AG04450 (cell line): ENCODE results near the gene TNRC18. TPM values are rescaled to one million over a fixed set of nuclear protein-coding genes. Genes with fewer than 3 reads are reported as not detected.

Experiments
- CTCF ChIA-PET: fragments of 300-600, 350-600 bp; formaldehyde crosslinking; extraction: SDS; loops from one replicate; lab custom pipeline; 2022; ENCODE audit warnings: antibody characterized with exemption, inconsistent platforms; lab: Charles Lee
- POLR2A ChIA-PET: fragments of 350-600 bp; formaldehyde crosslinking; extraction: SDS; loops from one replicate; lab custom pipeline; 2021; ENCODE audit warnings: antibody characterized with exemption, inconsistent platforms; lab: Yijun Ruan, JAX
- DNase-seq: peaks from one replicate; pipeline ENCODE4 v3.0.0-alpha.2; 2011; ENCODE audit warnings: low read depth, low spot score
- H3K27ac ChIP-seq: one replicate; pipeline ENCODE4 v1.5.1; 2012; ENCODE audit warnings: low read depth, low read length, control low read depth
- H3K27me3 ChIP-seq: one replicate; pipeline ENCODE4 v1.6.0; 2012; ENCODE audit warnings: low read length; ENCODE audit not compliant: control insufficient read depth, insufficient read depth
- H3K4me3 ChIP-seq: 2 replicates; pipeline ENCODE4 v1.5.1; 2011; ENCODE audit warnings: mild to moderate bottlenecking, low read depth, low read length, control low read depth
- H3K9me3 ChIP-seq: 2 replicates; pipeline ENCODE4 v1.5.1; 2012; ENCODE audit warnings: low read length; ENCODE audit not compliant: control insufficient read depth, insufficient read depth
- polyA plus RNA-seq: library from polyadenylated mRNA; depleted of rRNA; stranded (reverse); fragments of >200 nt; gene quantifications from 2 replicates; pipeline ENCODE4 v1.2.3, GENCODE V29; 2011
- TF ChIP-seq, protein P1 (sequence below): IDR thresholded peaks from 2 replicates; pipeline ENCODE4 v1.5.1; 2011; ENCODE audit warnings: low read depth, low read length, control low read depth, inconsistent platforms

The TNRC18 gene
- polyA plus RNA-seq, 1 experiment = 13.4 TPM

DNA sequence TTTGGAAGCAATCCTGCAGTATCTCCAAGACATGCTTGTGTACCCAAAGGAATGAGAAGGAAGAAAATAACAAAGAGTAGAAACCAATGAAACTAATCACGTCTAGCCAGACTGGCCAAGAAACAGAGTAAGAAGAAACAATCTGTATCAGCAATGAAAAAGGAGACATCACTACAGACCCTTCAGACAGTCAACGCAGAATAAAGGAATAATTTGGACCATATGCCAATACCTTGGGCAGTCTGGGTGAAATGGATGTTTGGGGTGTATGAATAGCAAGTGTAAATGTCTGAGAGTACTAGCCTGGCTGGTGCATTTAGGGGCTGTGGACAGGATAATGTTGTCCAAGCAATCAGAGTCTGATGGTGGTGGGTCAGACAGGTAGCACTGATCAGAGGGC, 79.8 kb downstream of the TNRC18 start:
- Histone ChIP-seq H3K9me3 (peaks cover 29% of the 10 kb centered on the region), H3K4me3 (no peak overlapping the region), H3K27ac (no peak overlapping the region), H3K27me3 (no peaks in the 10 kb centered on the region)
- no peak for DNase-seq
- CTCF ChIA-PET = no interaction called here
- POLR2A ChIA-PET = no interaction called here
- TF ChIP-seq, protein P1, sequence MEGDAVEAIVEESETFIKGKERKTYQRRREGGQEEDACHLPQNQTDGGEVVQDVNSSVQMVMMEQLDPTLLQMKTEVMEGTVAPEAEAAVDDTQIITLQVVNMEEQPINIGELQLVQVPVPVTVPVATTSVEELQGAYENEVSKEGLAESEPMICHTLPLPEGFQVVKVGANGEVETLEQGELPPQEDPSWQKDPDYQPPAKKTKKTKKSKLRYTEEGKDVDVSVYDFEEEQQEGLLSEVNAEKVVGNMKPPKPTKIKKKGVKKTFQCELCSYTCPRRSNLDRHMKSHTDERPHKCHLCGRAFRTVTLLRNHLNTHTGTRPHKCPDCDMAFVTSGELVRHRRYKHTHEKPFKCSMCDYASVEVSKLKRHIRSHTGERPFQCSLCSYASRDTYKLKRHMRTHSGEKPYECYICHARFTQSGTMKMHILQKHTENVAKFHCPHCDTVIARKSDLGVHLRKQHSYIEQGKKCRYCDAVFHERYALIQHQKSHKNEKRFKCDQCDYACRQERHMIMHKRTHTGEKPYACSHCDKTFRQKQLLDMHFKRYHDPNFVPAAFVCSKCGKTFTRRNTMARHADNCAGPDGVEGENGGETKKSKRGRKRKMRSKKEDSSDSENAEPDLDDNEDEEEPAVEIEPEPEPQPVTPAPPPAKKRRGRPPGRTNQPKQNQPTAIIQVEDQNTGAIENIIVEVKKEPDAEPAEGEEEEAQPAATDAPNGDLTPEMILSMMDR = no peak

DNA sequence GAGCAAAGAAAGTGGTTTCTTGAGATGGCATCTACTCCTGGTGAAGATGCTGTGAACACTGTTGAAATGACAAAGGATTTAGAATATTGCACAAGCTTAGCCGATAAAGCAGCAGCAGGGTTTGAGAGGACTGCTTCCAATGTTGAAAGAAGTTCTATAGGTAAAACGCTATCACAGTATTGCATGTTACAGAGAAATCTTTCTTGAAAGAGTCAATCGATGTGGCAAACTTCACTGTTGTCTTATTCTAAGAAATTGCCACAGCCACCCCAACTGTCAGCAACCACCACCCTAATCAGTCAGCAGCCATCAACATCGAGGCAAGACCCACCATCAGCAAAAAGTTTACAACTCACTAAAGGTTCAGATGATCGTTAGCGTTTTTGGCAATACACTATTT, 81.0 kb downstream of the TNRC18 start:
- H3K27ac ChIP-seq = no peak overlapping the region
- H3K4me3 ChIP-seq = no peak overlapping the region
- H3K27me3 ChIP-seq = no peaks in the 10 kb centered on the region
- DNase-seq = no peak
- ChIA-PET CTCF (no interaction called here), POLR2A (interaction anchor here (0.7 kb wide), 1 partner anchor 9 kb away, joined by 3 read pairs; no protein-coding TSS in a partner anchor)
- H3K9me3 ChIP-seq = peaks cover 29% of the 10 kb centered on the region
- TF ChIP-seq, protein P1 = no peak

DNA sequence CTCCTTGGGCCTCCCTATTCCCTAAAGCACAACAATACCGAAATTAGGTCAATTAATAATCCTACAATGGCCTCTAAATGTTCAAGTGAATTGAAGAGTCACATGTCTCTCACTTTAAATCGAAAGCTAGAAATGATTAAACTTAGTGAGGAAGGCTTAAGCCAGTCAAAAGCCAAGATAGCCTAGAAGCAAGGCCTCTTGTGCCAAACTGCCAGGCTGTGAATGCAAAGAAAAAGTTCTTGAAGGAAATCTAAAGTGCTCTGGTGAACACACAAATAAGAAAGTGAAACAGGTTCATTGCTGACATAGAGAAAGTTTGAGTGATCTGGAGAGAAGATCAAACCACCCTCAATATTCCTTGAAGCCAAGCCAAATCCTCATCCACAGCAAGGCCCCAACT, 83.7 kb downstream of the TNRC18 start:
- peaks cover 19% of the 10 kb centered on the region for H3K9me3 ChIP-seq
- H3K4me3 ChIP-seq = no peak overlapping the region
- no peaks in the 10 kb centered on the region for H3K27me3 ChIP-seq
- CTCF ChIA-PET = interaction anchor here (1.0 kb wide), 1 partner anchor 26 kb away, joined by 4 read pairs; no protein-coding TSS in a partner anchor
- DNase-seq = no peak
- no peak overlapping the region for H3K27ac ChIP-seq
- POLR2A ChIA-PET = no interaction called here
- TF ChIP-seq, protein P1 = no peak

DNA sequence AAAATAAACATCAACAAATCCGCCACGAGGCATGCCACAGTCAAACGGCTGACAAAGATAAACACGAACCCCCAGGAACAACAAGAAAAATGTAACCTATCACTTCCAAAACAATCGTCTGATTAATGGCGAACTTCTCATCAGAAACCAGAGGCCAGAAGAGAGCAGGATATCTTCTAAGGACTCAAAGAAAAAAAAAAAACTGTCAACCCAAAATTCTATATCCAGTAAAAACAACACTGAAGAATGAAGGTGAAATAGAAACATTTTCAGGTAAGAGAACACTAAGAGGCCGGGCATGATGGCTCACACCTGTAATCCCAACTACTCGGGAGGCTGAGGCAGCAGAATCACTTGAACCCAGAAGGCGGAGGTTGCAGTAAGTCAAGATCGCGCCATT, 86.6 kb downstream of the TNRC18 start:
- POLR2A ChIA-PET = no interaction called here

DNA sequence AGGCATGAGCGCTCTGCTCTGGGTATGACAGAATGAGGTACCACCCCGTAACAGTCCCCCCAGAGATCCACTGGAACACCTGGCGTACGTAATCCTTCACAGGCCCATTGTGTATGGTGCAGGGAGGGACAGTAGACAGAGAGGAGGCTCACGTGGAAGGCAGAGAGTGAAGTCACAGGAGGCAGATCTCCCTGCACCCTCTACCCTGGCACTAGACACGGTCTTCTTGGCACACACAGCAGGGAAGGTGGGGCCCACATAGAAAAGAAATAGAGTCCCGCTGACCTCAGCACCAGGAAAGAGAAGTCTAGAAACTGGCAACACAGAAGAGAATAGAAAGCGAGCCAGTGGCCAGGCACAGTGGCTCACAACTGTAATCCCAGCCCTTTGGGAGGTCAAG, 89.0 kb downstream of the TNRC18 start:
- Histone ChIP-seq H3K9me3 (no peaks in the 10 kb centered on the region; the same call in 1 of the 2 replicates), H3K4me3 (no peak overlapping the region), H3K27me3 (no peaks in the 10 kb centered on the region), H3K27ac (no peak overlapping the region)
- TF ChIP-seq, protein P1 = no peak
- CTCF ChIA-PET = no interaction called here
- DNase-seq = no peak
- POLR2A ChIA-PET = no interaction called here

More for the DNA sequence above, 86.6 kb downstream of the TNRC18 start:
- TF ChIP-seq, protein P1 = no peak
- Histone ChIP-seq H3K9me3 (peaks cover 3% of the 10 kb centered on the region; the same call in 1 of the 2 replicates), H3K27ac (no peak overlapping the region), H3K27me3 (no peaks in the 10 kb centered on the region), H3K4me3 (no peak overlapping the region)
- CTCF ChIA-PET = interaction anchor here (1.2 kb wide), 1 partner anchor 29 kb away, joined by 6 read pairs; no protein-coding TSS in a partner anchor
- DNase-seq = no peak
